Measurements from ENCODE around the gene MLXIPL. TPM values are rescaled to one million over a fixed set of nuclear protein-coding genes. Genes with fewer than 3 reads are reported as not detected.

MLXIPL gene
- polyA plus RNA-seq, 1 experiment = not detected

DNA sequence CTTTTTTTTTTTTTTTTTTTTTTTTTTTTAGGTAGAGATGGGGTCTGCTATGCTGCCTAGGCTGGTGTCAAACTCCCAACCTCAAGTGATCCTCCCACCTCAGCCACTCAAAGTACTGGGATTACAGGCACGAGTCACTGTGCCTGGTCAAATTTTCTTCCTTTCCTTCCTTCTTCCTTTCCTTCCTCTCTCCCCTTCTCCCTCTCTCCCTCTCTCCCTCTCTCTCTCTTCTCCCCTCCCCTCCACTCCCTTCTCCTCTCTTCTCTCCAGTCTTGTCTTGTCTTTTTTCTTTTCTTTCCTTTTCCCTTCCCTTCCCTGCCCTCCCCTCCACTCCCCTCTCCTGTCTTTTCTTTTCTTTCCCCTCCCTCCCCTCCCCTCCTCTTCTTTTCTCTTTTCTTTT is 7.2 kb upstream of the MLXIPL start:
- H3K27me3 ChIP-seq (ENCODE audit: control insufficient read depth, insufficient read depth, low read length) = peaks cover 16% of the 10 kb centered on the region
- TF ChIP-seq CTCF (IDR thresholded peaks at IDR 0.05; ENCODE audit: insufficient read depth, low read depth, low read length) = no peak
- CTCF ChIA-PET = interaction anchor here (0.6 to 1.2 kb wide), 2 partner anchors 10 to 36 kb away, joined by 3 to 4 read pairs; partner anchors contain the start of gene VPS37D
- no peak overlapping the region for H3K4me3 ChIP-seq (ENCODE audit: low read depth, low read length)
- no peak for DNase-seq (ENCODE audit: low read depth)
- POLR2A ChIA-PET = no interaction called here
- no peaks in the 10 kb centered on the region for H3K36me3 ChIP-seq (ENCODE audit: control insufficient read depth, insufficient read depth, low read length)

GRCh38 chr7:73628504-73628903 is 4.2 kb upstream of the MLXIPL start:
- DNase-seq (ENCODE audit: low read depth) = no peak
- TF ChIP-seq CTCF (IDR thresholded peaks at IDR 0.05; ENCODE audit: insufficient read depth, low read depth, low read length) = no peak
- peaks cover 31% of the 10 kb centered on the region for H3K27me3 ChIP-seq (ENCODE audit: control insufficient read depth, insufficient read depth, low read length)
- CTCF ChIA-PET = interaction anchor here (0.6 to 2.7 kb wide), 18 partner anchors 8 to 227 kb away, joined by 3 to 13 read pairs (median 4); partner anchors contain the start of genes STX1A and VPS37D
- POLR2A ChIA-PET = no interaction called here
- no peak overlapping the region for H3K4me3 ChIP-seq (ENCODE audit: low read depth, low read length)
- no peaks in the 10 kb centered on the region for H3K36me3 ChIP-seq (ENCODE audit: control insufficient read depth, insufficient read depth, low read length)

- H3K27me3 ChIP-seq (ENCODE audit: control insufficient read depth, insufficient read depth, low read length) = peaks cover 39% of the 10 kb centered on the region
These were observed 2.5 kb upstream of the MLXIPL start for GRCh38 chr7:73626814-73627213.

GRCh38 chr7:73625276-73625675 is 954 bp upstream of the MLXIPL start:
- CTCF ChIA-PET = interaction anchor here (1.0 to 1.4 kb wide), 3 partner anchors 9 to 100 kb away, joined by 3 to 7 read pairs (median 3); no protein-coding TSS in a partner anchor
- Histone ChIP-seq H3K27me3 (ENCODE audit: control insufficient read depth, insufficient read depth, low read length) (peaks cover 39% of the 10 kb centered on the region), H3K36me3 (ENCODE audit: control insufficient read depth, insufficient read depth, low read length) (no peaks in the 10 kb centered on the region), H3K4me3 (ENCODE audit: low read depth, low read length) (no peak overlapping the region)
- no peak for TF ChIP-seq CTCF (IDR thresholded peaks at IDR 0.05; ENCODE audit: insufficient read depth, low read depth, low read length)
- no peak for DNase-seq (ENCODE audit: low read depth)
- POLR2A ChIA-PET = no interaction called here

More at GRCh38 chr7:73626814-73627213, 2.5 kb upstream of the MLXIPL start:
- Histone ChIP-seq H3K36me3 (ENCODE audit: control insufficient read depth, insufficient read depth, low read length) (no peaks in the 10 kb centered on the region), H3K4me3 (ENCODE audit: low read depth, low read length) (no peak overlapping the region)
- CTCF ChIA-PET = interaction anchor here (1.1 to 2.1 kb wide), 2 partner anchors 20 to 99 kb away, joined by 3 to 11 read pairs; no protein-coding TSS in a partner anchor
- DNase-seq (ENCODE audit: low read depth) = no peak
- TF ChIP-seq CTCF (IDR thresholded peaks at IDR 0.05; ENCODE audit: insufficient read depth, low read depth, low read length) = peak; percentile 28
- POLR2A ChIA-PET = no interaction called here

DNA sequence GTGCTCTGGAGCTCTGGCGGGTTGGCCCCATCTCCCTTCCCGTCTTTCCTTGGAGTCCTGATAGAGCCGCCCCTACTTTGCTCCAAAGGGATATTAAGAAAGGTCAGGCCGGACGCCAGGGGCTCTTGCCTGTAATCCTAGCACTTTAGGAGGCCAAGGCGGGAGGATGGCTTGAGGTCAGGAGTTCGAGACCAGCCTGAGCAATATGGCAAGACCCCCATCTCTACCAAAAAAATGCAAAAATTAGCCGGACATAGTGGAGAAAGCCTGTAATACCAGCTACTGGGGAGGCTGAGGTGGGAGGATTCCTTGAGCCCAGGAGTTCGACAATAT is 313 bp upstream of the MLXIPL start:
- no peak for TF ChIP-seq CTCF (IDR thresholded peaks at IDR 0.05; ENCODE audit: insufficient read depth, low read depth, low read length)
- ChIA-PET CTCF (interaction anchor here (1.0 to 1.4 kb wide), 3 partner anchors 9 to 100 kb away, joined by 3 to 7 read pairs (median 3); partner anchors contain the start of gene VPS37D), POLR2A (no interaction called here)
- Histone ChIP-seq H3K4me3 (ENCODE audit: low read depth, low read length) (no peak overlapping the region), H3K36me3 (ENCODE audit: control insufficient read depth, insufficient read depth, low read length) (no peaks in the 10 kb centered on the region), H3K27me3 (ENCODE audit: control insufficient read depth, insufficient read depth, low read length) (peaks cover 39% of the 10 kb centered on the region)
- DNase-seq (ENCODE audit: low read depth) = no peak
